HepG2 (cell line): ENCODE measurements around the gene ALK.

Experiments
- MYNN ChIP-seq: sonication (generic); formaldehyde crosslinking; IDR thresholded peaks from 2 replicates; pipeline ENCODE4 v1.4.0; 2020; ENCODE audit warnings: mild to moderate bottlenecking, low read depth, missing genetic modification reagents
- PAF1 ChIP-seq: IDR thresholded peaks from 2 replicates; pipeline ENCODE4 v1.6.1; 2016; ENCODE audit warnings: missing genetic modification reagents, missing compliant biosample characterization
- POLR2A ChIP-seq, 2 experiments: IDR thresholded peaks; 2 replicates each; pipeline ENCODE4 v1.6.1; 2011; ENCODE audit warnings: low read depth in 2 of 2, low read length in 2 of 2, mild to moderate bottlenecking in 1 of 2, moderate library complexity in 1 of 2; ENCODE audit not compliant: insufficient read depth in 1 of 2
- TF ChIP-seq, protein P1 (sequence below): sonication (generic); formaldehyde crosslinking; IDR thresholded peaks from 2 replicates; pipeline ENCODE4 v1.4.0; 2020; ENCODE audit warnings: missing genetic modification reagents

DNA sequence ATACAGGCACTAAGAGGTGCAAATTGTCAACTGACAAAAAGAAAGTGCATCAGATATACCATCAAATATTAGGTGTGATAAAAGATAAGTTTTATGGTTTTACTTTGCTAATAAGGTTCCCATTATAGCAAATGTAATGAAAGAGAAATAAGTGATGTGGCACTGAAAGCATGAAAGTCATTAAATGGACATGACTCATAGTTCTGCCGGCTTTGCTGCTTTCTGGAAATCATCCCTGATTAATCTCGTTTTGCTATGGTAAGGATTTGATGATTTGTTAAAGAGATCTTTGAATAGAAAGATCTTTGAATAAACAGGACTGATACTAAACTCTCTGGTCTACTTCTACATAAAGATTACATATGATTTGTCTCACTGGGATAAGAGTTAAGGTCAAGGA lies 733.5 kb downstream of the ALK start:
- no peak for TF ChIP-seq POLR2A (IDR thresholded peaks at IDR 0.05; ENCODE audit: insufficient read depth in 1 of 2, low read depth in 2 of 2, low read length in 2 of 2)
- TF ChIP-seq PAF1 = no peak
- TF ChIP-seq MYNN (CRISPR knock-in tag) = no peak
- TF ChIP-seq, protein P1, sequence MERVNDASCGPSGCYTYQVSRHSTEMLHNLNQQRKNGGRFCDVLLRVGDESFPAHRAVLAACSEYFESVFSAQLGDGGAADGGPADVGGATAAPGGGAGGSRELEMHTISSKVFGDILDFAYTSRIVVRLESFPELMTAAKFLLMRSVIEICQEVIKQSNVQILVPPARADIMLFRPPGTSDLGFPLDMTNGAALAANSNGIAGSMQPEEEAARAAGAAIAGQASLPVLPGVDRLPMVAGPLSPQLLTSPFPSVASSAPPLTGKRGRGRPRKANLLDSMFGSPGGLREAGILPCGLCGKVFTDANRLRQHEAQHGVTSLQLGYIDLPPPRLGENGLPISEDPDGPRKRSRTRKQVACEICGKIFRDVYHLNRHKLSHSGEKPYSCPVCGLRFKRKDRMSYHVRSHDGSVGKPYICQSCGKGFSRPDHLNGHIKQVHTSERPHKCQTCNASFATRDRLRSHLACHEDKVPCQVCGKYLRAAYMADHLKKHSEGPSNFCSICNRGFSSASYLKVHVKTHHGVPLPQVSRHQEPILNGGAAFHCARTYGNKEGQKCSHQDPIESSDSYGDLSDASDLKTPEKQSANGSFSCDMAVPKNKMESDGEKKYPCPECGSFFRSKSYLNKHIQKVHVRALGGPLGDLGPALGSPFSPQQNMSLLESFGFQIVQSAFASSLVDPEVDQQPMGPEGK = no peak
